Neural cell (in vitro differentiated cells): ENCODE data around the gene TLE3.

Experiments used
- EP300 ChIP-seq: fragments of 450-650 bp; conservative IDR thresholded peaks from 2 replicates; pipeline ENCODE4 v1.6.1; 2014; ENCODE audit warnings: antibody characterized with exemption, mild to moderate bottlenecking, moderate library complexity; ENCODE audit not compliant: poor library complexity, severe bottlenecking
- EZH2 ChIP-seq: fragments of 200-600, 300-800 bp; shearing (Covaris generic), sonication (generic); IDR thresholded peaks from 2 replicates; pipeline ENCODE4 v1.6.1; 2014; ENCODE audit warnings: antibody characterized with exemption, low read length, borderline replicate concordance, mild to moderate bottlenecking; ENCODE audit not compliant: insufficient read depth, poor library complexity, severe bottlenecking
- MXI1 ChIP-seq: fragments of 450-650 bp; conservative IDR thresholded peaks from 2 replicates; pipeline ENCODE4 v1.6.1; 2014; ENCODE audit warnings: antibody characterized with exemption, mild to moderate bottlenecking; ENCODE audit not compliant: poor library complexity, severe bottlenecking
- POLR2AphosphoS5 ChIP-seq: IDR thresholded peaks from 2 replicates; pipeline ENCODE4 v1.6.1; 2012
- RAD21 ChIP-seq: fragments of 450-650 bp; conservative IDR thresholded peaks from 2 replicates; pipeline ENCODE4 v1.6.1; 2014; ENCODE audit warnings: antibody characterized with exemption, mild to moderate bottlenecking, moderate library complexity
- SMC3 ChIP-seq: fragments of 450-650 bp; conservative IDR thresholded peaks from 2 replicates; pipeline ENCODE4 v1.6.1; 2014; ENCODE audit warnings: antibody characterized with exemption, mild to moderate bottlenecking, moderate library complexity; ENCODE audit not compliant: poor library complexity
- TAF1 ChIP-seq: IDR thresholded peaks from 2 replicates; pipeline ENCODE4 v1.6.1; 2012; ENCODE audit warnings: low read depth
- TF ChIP-seq, protein P1 (sequence below): fragments of 450-650 bp; IDR thresholded peaks from 2 replicates; pipeline ENCODE4 v1.5.1; 2014; ENCODE audit warnings: antibody characterized with exemption, mild to moderate bottlenecking, moderate library complexity; ENCODE audit not compliant: poor library complexity, severe bottlenecking
- TF ChIP-seq, protein P2 (sequence below): IDR thresholded peaks from 2 replicates; pipeline ENCODE4 v1.6.1; 2012; ENCODE audit warnings: borderline replicate concordance

DNA sequence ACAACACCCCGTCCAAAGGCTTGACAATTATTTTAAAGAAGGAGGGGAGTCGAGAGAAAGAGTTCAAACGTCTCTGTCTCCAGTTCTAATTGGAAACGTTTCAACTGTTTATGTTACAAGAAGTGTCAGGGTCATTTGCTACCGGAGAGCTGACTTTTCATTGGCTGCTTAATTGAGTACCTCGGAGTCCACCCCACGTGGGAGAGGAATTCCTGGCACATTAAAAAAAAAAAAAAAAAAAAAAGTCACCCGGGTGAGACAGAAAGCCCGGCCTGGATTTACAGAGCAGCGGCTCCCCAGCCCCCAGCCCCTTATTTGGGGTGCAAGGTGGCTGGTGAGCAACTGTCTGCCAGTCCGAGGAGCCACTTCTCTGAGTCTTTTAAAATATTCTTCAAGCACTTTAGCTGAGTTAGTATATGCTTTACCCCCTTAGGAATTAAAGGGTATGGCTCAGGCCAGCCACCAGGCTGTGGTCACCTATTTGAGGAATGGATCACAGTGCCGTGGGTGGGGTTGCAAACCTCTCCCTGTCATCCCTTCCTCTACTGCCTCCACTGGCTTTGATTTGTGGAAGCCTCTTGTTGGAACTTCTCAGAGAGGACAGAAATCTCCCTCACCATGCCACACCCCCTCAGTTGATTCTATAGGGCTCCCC is 3.9 kb upstream of the TLE3 start:
- TF ChIP-seq, protein P1, sequence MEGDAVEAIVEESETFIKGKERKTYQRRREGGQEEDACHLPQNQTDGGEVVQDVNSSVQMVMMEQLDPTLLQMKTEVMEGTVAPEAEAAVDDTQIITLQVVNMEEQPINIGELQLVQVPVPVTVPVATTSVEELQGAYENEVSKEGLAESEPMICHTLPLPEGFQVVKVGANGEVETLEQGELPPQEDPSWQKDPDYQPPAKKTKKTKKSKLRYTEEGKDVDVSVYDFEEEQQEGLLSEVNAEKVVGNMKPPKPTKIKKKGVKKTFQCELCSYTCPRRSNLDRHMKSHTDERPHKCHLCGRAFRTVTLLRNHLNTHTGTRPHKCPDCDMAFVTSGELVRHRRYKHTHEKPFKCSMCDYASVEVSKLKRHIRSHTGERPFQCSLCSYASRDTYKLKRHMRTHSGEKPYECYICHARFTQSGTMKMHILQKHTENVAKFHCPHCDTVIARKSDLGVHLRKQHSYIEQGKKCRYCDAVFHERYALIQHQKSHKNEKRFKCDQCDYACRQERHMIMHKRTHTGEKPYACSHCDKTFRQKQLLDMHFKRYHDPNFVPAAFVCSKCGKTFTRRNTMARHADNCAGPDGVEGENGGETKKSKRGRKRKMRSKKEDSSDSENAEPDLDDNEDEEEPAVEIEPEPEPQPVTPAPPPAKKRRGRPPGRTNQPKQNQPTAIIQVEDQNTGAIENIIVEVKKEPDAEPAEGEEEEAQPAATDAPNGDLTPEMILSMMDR = no peak
- TF ChIP-seq EP300 (no peak), POLR2AphosphoS5 (no peak), EZH2 (no peak), SMC3 (no peak), MXI1 (no peak), TAF1 (no peak), RAD21 (no peak)
- TF ChIP-seq, protein P2, sequence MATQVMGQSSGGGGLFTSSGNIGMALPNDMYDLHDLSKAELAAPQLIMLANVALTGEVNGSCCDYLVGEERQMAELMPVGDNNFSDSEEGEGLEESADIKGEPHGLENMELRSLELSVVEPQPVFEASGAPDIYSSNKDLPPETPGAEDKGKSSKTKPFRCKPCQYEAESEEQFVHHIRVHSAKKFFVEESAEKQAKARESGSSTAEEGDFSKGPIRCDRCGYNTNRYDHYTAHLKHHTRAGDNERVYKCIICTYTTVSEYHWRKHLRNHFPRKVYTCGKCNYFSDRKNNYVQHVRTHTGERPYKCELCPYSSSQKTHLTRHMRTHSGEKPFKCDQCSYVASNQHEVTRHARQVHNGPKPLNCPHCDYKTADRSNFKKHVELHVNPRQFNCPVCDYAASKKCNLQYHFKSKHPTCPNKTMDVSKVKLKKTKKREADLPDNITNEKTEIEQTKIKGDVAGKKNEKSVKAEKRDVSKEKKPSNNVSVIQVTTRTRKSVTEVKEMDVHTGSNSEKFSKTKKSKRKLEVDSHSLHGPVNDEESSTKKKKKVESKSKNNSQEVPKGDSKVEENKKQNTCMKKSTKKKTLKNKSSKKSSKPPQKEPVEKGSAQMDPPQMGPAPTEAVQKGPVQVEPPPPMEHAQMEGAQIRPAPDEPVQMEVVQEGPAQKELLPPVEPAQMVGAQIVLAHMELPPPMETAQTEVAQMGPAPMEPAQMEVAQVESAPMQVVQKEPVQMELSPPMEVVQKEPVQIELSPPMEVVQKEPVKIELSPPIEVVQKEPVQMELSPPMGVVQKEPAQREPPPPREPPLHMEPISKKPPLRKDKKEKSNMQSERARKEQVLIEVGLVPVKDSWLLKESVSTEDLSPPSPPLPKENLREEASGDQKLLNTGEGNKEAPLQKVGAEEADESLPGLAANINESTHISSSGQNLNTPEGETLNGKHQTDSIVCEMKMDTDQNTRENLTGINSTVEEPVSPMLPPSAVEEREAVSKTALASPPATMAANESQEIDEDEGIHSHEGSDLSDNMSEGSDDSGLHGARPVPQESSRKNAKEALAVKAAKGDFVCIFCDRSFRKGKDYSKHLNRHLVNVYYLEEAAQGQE = no peak
